NCI-H510A (cell line): ENCODE data around the gene ESYT3.
"Not testable (repeated sequence)": the region's sequence is repeated elsewhere in the genome, so short reads cannot be mapped to it uniquely, and the experiment has no call there.

ENCODE experiments used
- DNase-seq: peaks from one replicate; lab custom pipeline; 2025; lab: John Stamatoyannopoulos, UW

The ESYT3 gene

GRCh38 chr3:138461246-138461645 lies 26.8 kb downstream of the ESYT3 start:
- DNase-seq = no peak

GRCh38 chr3:138461896-138462295 lies 27.5 kb downstream of the ESYT3 start:
- no peak for DNase-seq

GRCh38 chr3:138463724-138464490 lies 29.5 kb downstream of the ESYT3 start:
- DNase-seq = no peak

GRCh38 chr3:138464491-138464860 lies 30.1 kb downstream of the ESYT3 start:
- no peak for DNase-seq

- DNase-seq = no peak
These were observed 31.0 kb downstream of the ESYT3 start for GRCh38 chr3:138465451-138465850.

- DNase-seq = no peak
These were observed 31.5 kb downstream of the ESYT3 start for GRCh38 chr3:138465925-138466324.

GRCh38 chr3:138467931-138468330 lies 33.5 kb downstream of the ESYT3 start:
- DNase-seq = no peak

GRCh38 chr3:138468451-138468850 lies 34.0 kb downstream of the ESYT3 start:
- no peak for DNase-seq

- no peak for DNase-seq
These were observed 34.5 kb downstream of the ESYT3 start for GRCh38 chr3:138468886-138469285.

- peak; percentile 38 for DNase-seq
These were observed 35.5 kb downstream of the ESYT3 start for GRCh38 chr3:138469874-138470273.

- DNase-seq = no peak
These were observed 36.3 kb downstream of the ESYT3 start for GRCh38 chr3:138470687-138471086.

GRCh38 chr3:138471481-138471880 lies 37.1 kb downstream of the ESYT3 start:
- DNase-seq = no peak

GRCh38 chr3:138472141-138472825 lies 37.9 kb downstream of the ESYT3 start:
- no peak for DNase-seq

GRCh38 chr3:138473391-138473790 lies 39.0 kb downstream of the ESYT3 start:
- no peak for DNase-seq

GRCh38 chr3:138474163-138474562 lies 39.7 kb downstream of the ESYT3 start:
- DNase-seq = peak; percentile 62

- DNase-seq = no peak
These were observed 42.1 kb downstream of the ESYT3 start for GRCh38 chr3:138476526-138476925.

- DNase-seq = no peak
These were observed 42.7 kb downstream of the ESYT3 start for GRCh38 chr3:138477120-138477519.

- no peak for DNase-seq
These were observed 43.4 kb downstream of the ESYT3 start for GRCh38 chr3:138477801-138478200.

- no peak for DNase-seq
These were observed 45.0 kb downstream of the ESYT3 start for GRCh38 chr3:138479438-138479863.

- not testable (repeated sequence) for DNase-seq
These were observed 50.3 kb downstream of the ESYT3 start for GRCh38 chr3:138484672-138485071.

GRCh38 chr3:138486580-138486979 lies 52.2 kb downstream of the ESYT3 start:
- DNase-seq = not testable (repeated sequence)

- DNase-seq = no peak
These were observed 57.6 kb downstream of the ESYT3 start for GRCh38 chr3:138491971-138492370.

GRCh38 chr3:138492980-138493675 lies 58.7 kb downstream of the ESYT3 start:
- no peak for DNase-seq
